Lower leg skin (tissue), 4 donors: ENCODE data around the gene TUBGCP3. TPM values are rescaled to one million over a fixed set of nuclear protein-coding genes. Genes with fewer than 3 reads are reported as not detected.

Experiments
- DNase-seq, 2 donors: peaks; one replicate each; pipeline ENCODE4 v3.0.0-alpha.2; 2019; ENCODE audit warnings: low spot score in 2 of 2
- H3K4me3 ChIP-seq: fragments of 200-600 bp; sonication (generic); 2 replicates; pipeline ENCODE4 v1.5.1; 2017; ENCODE audit warnings: mild to moderate bottlenecking, low read depth; ENCODE audit not compliant: poor library complexity, severe bottlenecking
- CTCF ChIP-seq, 3 donors: fragments of 450-650 bp; IDR thresholded peaks; one replicate each; pipeline ENCODE4 v1.5.1; 2016; ENCODE audit warnings: antibody characterized with exemption in 3 of 3, mild to moderate bottlenecking in 3 of 3, moderate library complexity in 2 of 3
- POLR2A ChIP-seq, 2 donors: fragments of 450-650 bp; IDR thresholded peaks; one replicate each; pipeline ENCODE4 v1.6.1; 2016 to 2017; ENCODE audit warnings: antibody characterized with exemption in 2 of 2, mild to moderate bottlenecking in 1 of 2, moderate library complexity in 1 of 2
- WGBS, 2 donors: methylation state at CpG; one replicate each; pipeline ENCODE4 v1.1.5; 2018; 5-methylcytosine and 5-hydroxymethylcytosine counted together
- intact Hi-C: fragments of 100-400 bp; cut with DNase I; formaldehyde crosslinking; loops from one replicate; pipeline ENCODE4 v1.15.0; 2023; ENCODE audit warnings: low total_unique reads
- total RNA-seq, 4 donors: library from RNA; depleted of rRNA; stranded (reverse); fragments of >200 nt; gene quantifications; one replicate each; pipeline ENCODE4 v1.1.0, GENCODE V29; 2016

Gene TUBGCP3
- total RNA-seq, 4 donors from 2014 or later = 20.0 to 35.4 (median 22.9) TPM

DNA sequence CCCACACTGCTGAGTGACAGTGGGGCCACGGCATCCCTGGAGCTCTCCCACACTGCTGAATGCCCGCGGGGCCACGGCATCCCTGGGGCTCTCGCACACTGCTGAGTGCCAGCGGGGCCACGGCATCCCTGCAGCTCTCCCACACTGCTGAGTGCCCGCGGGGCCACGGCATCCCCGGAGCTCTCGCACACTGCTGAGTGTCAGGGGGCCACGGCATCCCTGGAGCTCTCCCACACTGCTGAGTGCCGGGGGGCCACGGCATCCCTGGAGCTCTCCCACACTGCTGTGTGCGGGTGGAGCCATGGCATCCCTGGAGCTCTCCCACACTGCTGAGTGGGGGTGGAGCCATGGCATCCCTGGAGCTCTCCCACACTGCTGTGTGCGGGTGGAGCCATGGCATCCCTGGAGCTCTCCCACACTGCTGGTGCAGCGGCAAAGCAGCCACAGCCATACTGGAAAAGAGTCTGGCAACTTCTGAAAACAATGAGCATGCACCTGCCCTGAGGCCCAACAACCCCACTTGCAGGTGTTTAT, 8.6 kb downstream of the TUBGCP3 start:
- no peak for TF ChIP-seq POLR2A (IDR thresholded peaks at IDR 0.05)
- TF ChIP-seq CTCF (IDR thresholded peaks at IDR 0.05) = no peak
- DNase-seq = no peak
- H3K4me3 ChIP-seq = no peak overlapping the region
- WGBS, 2 donors = 94 to 95% methylated on average over 9 to 14 of the region's 18 CpGs
- intact Hi-C loops = no loop called here

DNA sequence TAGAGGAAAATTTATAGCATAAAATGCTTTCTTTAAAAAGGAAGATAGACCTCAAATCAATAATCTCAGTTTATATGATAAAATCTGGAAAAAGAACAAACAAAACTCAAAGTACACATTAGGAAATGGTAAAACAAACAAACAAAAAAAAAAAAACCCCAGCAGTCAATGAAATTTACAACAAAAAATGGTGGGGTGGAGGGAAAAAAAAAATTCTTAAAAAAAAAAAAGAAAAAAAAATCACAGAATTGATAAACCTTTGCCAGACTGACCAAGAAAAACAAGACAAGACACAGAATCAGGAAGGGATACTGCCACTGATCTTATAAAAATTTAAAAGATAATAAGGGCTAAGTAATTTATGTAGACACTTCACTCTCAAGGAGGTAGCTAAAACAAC, 11.2 kb downstream of the TUBGCP3 start:
- TF ChIP-seq POLR2A (IDR thresholded peaks at IDR 0.05) (no peak), CTCF (IDR thresholded peaks at IDR 0.05) (no peak)
- no peak for DNase-seq
- no peak overlapping the region for H3K4me3 ChIP-seq
- intact Hi-C loops = no loop called here

DNA sequence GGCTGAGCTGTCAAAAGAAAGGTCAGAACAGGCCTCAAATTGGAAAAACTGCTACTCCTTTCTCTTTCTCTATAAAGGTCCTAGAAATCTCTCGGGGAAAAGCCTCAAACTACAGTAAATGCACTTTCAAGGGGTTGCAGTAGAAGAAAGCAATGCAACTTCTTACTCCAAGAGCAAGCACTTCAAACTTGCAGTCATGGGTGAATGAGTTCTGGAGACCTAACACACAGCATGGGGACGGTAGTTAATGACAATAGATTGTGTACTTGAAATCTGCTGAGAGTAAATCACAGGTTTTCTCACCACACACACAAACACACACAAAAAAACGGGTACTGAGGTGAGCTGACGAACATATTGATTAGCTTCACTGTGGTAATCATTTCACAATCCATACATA, 11.8 kb downstream of the TUBGCP3 start:
- 86 to 91% methylated on average over 4 of the region's 4 CpGs for WGBS, 2 donors
- intact Hi-C loops = no loop called here
- no peak overlapping the region for H3K4me3 ChIP-seq
- TF ChIP-seq CTCF (IDR thresholded peaks at IDR 0.05) = no peak
- no peak for TF ChIP-seq POLR2A (IDR thresholded peaks at IDR 0.05)
- no peak for DNase-seq

DNA sequence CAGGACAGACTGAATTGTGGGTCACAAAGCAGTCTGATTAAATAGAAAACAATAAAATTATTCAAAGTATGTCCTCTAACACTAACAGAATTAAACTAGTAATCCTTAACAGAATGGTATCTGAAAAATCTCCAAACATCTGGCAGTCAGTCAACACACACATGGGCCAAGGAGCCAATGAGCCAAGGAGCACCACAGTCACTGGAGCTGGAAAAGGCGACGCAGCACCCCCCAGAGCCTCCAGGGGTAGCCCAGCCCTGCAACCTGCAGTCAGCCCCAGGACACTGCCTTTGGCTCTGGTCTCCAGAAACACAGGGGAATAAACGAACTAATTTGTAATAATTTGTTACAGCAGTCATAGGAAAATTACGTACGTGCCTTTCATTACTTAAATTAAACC, 12.3 kb downstream of the TUBGCP3 start:
- no peak for DNase-seq
- intact Hi-C loops = no loop called here
- 73 to 80% methylated on average over 5 of the region's 5 CpGs for WGBS, 2 donors

GRCh38 chr13:112574834-112575613, 12.9 kb downstream of the TUBGCP3 start:
- H3K4me3 ChIP-seq = no peak overlapping the region
- intact Hi-C loops = no loop called here
- WGBS, 2 donors = 59 to 68% methylated on average over 7 of the region's 7 CpGs
- DNase-seq = no peak
- no peak for TF ChIP-seq POLR2A (IDR thresholded peaks at IDR 0.05)
- TF ChIP-seq CTCF (IDR thresholded peaks at IDR 0.05) = no peak

More for the DNA sequence above, 12.3 kb downstream of the TUBGCP3 start:
- no peak overlapping the region for H3K4me3 ChIP-seq
- TF ChIP-seq POLR2A (IDR thresholded peaks at IDR 0.05) (no peak), CTCF (IDR thresholded peaks at IDR 0.05) (no peak)
